ENCODE results near the gene CHRNG.

Gene CHRNG

DNA sequence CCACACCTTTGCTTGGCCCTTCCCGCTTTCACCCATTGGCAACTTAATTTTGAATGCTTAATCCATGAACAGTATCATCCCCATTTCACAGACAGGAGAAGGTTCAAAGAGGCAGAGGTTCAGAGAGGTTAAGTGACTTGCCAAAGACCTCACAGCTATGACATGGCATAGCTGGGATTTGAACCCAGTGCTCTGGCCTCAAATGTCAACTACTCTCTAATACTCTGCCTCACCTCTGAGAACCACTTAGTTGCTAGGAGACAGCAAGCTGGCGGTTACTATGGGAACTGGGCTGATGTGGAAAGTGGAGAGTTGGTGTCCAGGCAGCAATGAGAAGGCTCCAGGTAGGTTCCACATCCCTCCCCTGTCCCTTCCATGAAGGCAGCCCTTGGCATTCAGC is 35.1 kb upstream of the CHRNG start:
- H3K27ac ChIP-seq = no peak overlapping the region
- DNase-seq (ENCODE audit: low read depth, low spot score) = no peak

DNA sequence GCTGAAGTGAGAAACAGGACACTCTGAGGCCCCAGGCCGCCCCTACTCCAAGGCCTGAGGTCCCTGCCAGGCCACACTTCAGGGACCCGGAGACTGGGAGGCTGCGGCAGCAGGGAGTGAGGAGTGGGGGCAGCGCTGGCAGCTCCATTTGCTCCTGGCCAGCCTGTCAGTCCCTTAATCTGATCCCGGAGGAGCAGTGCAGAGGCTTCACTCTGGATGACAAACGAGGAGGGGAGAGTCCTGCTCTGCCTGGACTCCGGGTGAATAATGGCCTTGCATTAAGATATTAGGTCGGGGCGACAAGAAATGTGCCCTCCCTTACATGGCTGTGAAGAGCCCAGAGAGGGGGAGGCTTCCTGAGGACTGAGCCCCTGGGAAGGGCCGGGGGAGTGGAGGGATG is 33.6 kb upstream of the CHRNG start:
- DNase-seq (ENCODE audit: low read depth, low spot score) = no peak
- no peak overlapping the region for H3K27ac ChIP-seq

DNA sequence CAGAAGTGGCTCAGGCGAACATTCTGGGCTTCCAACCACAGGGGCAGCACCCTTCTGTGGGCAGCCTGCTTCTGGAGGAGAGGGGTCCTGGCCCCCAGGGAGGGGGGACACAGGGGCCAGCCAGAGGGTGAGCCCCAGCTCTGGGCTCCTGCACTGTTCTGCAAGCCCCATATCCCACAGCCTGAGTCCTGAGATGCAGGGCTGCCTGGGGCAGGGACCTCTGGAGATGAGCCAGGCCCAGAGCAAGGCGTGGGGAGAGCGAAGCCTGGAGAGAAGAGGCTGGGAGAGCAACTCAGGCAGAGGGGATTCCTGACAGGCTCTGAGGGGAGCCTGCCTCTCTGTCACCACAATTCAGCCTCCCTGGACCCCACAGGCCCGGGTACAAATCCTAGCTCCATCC is 32.8 kb upstream of the CHRNG start:
- no peak overlapping the region for H3K27ac ChIP-seq
- no peak for DNase-seq (ENCODE audit: low read depth, low spot score)

DNA sequence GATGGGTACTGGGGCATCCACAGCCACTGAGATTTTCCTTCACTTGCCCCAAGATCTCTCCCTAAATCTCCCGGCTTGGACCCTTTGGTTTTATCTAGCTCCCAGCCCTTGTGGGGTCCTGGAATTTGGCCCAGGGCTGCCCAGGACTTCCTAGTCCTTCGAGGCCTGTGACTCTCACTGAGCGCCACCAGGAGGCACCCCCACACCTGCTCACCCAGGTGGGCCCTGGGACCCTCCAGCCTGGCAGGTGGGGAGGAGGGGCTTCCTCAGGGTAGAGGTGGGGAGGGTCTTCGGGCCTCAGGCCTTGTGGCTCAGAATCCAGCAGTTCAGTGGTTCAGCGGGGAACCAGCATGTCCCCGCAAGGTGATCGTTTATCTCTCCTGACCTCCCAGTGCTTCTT is 31.2 kb upstream of the CHRNG start:
- DNase-seq (ENCODE audit: low read depth, low spot score) = no peak
- H3K27ac ChIP-seq = no peak overlapping the region

DNA sequence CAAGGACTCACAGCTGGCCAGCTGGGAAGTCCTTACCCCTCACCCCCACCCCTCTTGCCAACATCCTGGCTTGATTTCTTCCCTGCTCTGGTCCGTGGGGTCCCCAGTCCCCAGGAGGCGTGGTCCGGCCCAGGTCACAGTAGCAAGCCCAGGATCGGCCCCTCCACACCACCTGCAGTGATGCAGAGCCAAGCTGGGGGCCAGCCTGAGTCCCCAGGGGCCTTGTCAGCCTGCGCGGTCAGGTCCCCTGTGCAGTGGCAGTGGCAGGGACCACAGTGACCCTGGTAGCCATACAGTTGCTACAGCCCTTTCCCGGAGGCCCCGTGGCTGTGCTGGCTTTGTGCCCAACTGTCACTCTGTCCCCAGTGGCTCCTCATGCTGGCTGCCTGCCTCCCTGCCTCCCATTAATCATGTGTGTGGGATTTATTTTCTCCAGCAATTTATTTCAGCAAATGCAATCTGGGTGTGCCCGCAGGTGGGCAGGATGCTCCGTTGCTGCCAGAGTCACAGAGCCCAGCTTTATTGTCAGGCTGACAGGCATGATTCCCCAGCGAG is 28.1 kb upstream of the CHRNG start:
- no peak overlapping the region for H3K27ac ChIP-seq
- no peak for DNase-seq (ENCODE audit: low read depth, low spot score)

DNA sequence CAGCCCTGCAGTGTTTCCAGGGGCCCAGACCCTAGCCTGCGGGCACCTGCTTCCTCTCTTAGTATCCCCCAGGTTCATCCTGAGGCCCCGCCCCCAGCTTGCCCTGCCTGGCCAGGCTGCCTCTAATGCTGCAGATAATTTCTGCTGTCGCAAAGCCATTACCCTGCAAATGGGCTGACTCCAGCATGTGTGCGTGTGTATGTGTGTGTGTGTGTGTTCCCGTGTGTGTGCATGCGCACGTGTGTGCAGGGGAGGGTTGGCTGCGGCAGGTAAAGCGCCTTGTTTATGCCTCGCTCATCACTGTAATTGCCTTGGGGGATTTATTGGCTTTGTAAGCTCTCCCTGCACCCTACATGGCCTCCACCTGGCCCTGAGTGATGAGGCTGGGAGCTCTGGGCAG is 26.9 kb upstream of the CHRNG start:
- H3K27ac ChIP-seq = no peak overlapping the region
- DNase-seq (ENCODE audit: low read depth, low spot score) = no peak

DNA sequence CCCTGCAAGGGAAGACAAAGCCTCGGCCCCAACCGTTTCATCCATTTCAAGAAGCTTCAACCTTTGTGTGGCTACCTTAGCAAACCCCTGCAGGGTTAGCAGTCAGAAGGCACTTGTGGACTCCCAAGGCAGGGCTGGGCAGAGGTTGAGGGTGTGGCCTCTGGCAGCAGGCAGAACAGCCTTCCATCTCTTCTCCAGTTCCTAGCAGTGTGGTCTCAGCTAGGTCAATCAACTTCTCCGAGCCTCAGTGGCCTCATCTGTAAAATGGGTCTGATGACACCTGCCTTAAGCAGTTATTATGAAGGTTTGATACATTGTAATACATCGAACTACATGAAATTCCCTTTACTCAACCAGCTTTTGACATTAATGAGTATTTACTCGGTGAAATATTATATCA is 26.1 kb upstream of the CHRNG start:
- DNase-seq (ENCODE audit: low read depth, low spot score) = no peak
- H3K27ac ChIP-seq = no peak overlapping the region

DNA sequence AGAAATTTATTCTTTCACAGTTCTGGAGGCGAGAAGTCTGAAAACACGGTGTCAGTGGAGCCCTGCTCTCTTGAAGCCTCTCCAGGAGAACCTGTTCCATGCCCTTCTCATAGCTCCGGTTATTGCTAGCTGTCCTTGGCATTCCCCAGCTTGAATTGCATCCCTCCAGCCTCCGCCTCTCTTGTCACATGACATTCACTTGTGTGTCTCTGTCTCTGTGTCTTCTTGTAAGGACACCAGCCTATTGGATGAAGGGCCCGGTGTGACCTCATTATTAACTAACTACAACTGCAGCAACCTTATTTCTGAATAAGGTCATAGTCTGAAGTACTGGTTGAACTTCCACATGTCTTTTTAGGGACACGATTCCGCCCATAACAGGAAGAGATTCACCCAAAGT is 23.9 kb upstream of the CHRNG start:
- H3K27ac ChIP-seq = no peak overlapping the region

DNA sequence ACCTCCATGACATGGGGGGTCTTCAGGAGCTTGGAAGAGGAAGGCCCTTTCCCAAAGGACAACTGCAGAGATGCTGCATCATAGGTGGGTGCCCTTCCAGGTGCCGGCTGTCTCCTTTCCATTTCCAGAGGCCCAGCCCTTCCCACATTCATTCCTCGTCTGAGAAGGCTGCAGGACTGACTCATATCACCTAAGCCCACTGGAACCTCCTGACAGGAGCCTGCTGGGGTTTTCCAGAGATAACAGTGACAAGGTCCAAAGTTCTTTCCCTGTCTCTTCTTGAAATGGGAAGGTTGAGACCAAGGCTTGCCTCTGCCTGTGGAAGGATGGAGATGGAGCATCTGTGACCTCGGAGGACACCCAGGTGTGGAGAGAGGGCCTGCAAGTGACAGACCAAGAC is 22.9 kb upstream of the CHRNG start:
- no peak overlapping the region for H3K27ac ChIP-seq
- DNase-seq (ENCODE audit: low read depth, low spot score) = no peak

More for the DNA sequence above, 23.9 kb upstream of the CHRNG start:
- no peak for DNase-seq (ENCODE audit: low read depth, low spot score)

DNA sequence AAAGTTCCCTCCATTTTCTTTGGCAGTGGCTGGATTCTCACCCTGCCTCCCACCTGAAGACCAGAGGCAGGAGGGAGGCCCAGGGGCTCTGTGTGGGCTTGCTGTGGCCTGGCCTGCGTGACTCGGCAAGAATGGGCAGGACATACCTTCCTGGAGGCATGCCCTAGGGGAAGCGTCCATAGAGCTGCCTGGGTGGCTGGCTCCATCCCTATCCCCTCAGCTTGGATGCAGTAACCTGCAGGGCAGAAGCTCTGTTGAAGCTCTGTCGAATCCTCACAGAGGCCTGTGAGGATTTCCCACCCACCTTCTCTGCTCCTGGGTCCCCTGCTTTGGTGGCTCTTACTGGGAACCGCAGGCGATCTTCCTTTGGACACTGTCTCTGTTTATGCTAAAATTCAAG is 20.6 kb upstream of the CHRNG start:
- no peak for DNase-seq (ENCODE audit: low read depth, low spot score)

DNA sequence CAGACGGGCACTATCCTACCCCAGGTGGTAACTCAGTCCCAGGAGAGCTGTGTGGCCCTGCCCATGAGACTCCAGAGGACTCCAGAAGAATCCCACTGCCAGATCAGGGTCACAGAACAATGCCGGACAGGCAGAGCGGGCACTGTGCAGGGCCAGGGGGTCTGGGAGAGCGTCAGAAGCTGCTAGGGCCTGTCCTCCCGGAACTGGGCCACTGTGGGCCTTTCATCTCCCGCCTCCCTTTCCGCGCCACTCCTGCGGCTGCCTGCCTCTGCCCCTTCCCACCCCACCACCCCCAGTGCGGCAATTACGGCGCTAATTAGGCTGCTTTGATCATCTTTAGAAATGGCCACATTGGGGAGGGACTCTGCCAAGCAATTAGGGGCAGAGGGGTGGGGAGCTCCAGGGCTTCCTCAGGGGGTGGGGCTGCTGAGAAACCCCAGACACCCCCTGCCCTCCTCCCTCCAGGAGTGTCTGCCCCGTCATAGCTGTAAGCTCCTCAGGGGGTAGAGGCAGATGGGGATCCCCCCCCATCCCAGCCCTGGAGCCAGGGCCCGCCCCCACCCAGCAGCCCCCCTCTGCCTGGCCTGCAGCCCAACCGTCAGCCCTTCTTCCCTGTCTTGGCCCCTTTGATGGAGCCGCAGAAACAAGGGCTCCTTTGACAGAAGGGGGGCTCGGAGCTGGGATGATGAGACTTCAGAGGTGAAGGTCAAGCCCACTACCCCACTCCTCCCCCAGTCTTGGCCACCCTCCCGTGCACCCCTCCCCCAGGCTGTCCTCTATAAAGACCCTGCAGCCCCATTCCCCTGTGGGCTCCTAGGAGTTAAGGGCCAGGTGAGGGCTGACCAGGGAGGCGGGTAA is 19.7 kb upstream of the CHRNG start, which contains the start of gene PRSS56:
Gene PRSS56, plus strand, starts transcription at position 808 of the 858 bp plus-strand sequence. CDS start 211 bp downstream, outside the sequence.
- DNase-seq (ENCODE audit: low read depth, low spot score) = no peak

More for the DNA sequence above, 20.6 kb upstream of the CHRNG start:
- H3K27ac ChIP-seq = no peak overlapping the region

DNA sequence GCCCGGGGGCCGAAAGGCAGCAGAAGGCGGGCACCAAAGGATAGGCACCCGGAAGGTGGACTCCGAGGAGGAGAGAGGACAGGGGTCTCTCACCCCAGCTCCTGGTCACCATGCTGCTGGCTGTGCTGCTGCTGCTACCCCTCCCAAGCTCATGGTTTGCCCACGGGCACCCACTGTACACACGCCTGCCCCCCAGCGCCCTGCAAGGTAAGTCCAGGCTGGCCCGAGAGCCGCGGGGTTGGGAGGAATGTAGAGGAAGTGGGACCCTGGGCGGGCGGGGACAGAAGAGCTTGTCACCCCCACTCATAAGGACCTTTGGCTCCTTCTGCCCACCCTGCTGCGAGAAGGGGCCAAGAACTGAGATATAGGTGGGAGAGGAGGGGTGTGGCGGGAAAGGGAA is 19.0 kb upstream of the CHRNG start:
- H3K27ac ChIP-seq = no peak overlapping the region
- no peak for DNase-seq (ENCODE audit: low read depth, low spot score)

More for the DNA sequence above, 19.7 kb upstream of the CHRNG start, which contains the start of gene PRSS56:
- no peak within 1 kb of the TSS for H3K27ac ChIP-seq

DNA sequence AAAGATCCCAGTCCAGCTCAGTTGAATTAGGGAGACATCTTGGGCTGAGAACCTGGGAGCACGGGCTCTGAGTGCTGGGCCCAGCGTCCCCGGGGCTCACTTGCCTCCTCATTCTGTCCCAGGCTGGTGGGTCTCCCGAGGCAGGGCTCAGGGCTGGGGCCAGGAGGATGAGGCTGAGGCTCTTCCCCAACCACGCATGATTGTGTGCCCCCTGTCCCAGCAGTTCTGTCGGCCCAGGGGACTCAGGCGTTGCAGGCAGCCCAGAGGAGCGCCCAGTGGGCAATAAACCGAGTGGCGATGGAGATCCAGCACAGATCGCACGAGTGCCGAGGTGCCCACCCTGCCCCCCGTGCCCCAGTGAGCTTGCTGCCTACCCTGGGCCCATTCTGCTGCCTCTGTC is 18.4 kb upstream of the CHRNG start:
- DNase-seq (ENCODE audit: low read depth, low spot score) = no peak
- no peak overlapping the region for H3K27ac ChIP-seq

DNA sequence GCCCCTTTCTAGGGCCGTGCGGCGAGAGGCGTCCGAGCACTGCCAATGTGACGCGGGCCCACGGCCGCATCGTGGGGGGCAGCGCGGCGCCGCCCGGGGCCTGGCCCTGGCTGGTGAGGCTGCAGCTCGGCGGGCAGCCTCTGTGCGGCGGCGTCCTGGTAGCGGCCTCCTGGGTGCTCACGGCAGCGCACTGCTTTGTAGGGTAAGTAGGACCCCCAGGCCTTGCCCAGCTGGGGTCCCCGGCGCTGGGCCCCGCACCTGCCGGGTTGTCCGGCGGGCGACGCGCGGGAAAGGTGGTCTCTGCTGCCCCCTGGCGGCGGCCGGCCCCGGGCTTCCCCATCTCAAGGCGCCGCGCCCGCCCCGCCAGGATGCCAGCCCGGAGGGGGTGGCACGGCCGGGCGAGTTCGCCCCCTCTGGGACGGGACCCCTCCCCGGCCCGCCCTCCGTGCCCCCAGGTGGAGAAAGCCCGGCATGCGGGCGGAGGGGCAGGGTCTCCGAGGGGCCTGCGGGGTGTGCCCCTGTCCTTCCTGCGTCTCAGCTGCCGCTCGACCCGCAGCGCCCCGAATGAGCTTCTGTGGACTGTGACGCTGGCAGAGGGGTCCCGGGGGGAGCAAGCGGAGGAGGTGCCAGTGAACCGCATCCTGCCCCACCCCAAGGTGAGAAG is 17.4 kb upstream of the CHRNG start:
- DNase-seq (ENCODE audit: low read depth, low spot score) = no peak
- H3K27ac ChIP-seq = no peak overlapping the region

DNA sequence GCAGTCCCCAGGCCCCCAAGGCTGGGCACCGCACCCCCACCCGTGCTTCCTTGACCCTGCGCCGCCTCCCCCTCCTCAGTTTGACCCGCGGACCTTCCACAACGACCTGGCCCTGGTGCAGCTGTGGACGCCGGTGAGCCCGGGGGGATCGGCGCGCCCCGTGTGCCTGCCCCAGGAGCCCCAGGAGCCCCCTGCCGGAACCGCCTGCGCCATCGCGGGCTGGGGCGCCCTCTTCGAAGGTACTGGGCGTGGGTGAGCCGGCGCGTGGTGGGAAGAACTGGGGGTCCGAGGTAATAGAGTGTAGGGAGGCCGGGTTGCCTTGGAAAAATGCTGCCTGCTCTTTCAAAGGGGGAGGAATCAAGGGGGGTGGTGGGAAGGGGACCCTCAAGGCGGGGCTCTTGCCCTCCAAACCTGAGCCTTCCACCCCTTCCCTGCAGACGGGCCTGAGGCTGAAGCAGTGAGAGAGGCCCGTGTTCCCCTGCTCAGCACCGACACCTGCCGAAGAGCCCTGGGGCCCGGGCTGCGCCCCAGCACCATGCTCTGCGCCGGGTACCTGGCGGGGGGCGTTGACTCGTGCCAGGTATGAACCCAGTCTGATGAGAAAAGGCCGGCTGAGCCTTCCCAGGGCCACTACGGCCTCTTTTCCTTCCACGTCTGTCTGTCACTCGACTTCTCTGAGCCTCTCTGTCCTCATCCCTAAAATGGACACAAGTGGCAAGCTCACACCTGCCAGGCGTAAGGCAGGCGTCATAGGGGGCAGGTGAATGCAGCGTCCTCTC is 16.7 kb upstream of the CHRNG start:
- no peak overlapping the region for H3K27ac ChIP-seq
- DNase-seq (ENCODE audit: low read depth, low spot score) = no peak

DNA sequence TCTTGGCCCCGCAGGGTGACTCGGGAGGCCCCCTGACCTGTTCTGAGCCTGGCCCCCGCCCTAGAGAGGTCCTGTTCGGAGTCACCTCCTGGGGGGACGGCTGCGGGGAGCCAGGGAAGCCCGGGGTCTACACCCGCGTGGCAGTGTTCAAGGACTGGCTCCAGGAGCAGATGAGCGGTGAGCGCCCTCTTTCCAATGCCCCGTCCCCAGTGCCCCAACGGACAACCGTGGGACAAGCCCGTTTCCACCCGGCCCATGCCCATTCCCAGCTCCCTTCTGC is 16.1 kb upstream of the CHRNG start:
- DNase-seq (ENCODE audit: low read depth, low spot score) = no peak
- no peak overlapping the region for H3K27ac ChIP-seq

DNA sequence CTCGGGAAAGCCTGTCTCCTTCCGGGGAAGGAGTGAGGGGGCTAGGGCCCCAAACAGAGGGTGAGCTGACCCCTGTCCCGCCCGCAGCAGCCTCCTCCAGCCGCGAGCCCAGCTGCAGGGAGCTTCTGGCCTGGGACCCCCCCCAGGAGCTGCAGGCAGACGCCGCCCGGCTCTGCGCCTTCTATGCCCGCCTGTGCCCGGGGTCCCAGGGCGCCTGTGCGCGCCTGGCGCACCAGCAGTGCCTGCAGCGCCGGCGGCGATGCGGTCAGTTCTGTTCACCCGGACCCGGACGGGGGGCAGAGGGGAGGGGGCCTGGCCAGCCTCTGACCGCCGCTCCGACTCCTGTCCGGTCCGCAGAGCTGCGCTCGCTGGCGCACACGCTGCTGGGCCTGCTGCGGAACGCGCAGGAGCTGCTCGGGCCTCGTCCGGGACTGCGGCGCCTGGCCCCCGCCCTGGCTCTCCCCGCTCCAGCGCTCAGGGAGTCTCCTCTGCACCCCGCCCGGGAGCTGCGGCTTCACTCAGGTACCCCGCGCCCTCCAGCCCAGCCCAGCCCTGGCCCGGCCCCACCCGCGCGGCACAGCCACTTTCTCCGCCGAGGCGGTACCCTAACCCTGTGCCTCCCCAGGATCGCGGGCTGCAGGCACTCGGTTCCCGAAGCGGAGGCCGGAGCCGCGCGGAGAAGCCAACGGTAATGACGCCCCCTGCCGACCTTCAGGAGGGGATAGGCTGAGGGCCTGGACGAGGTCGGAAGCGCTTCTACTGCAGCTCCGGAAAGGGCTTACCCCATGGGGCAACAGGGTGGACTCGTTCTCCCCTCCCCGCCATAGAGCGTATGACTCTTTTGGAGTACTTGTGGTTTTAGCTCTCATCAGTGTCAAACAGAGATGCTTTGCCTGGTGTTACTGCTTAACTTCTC is 15.6 kb upstream of the CHRNG start:
- DNase-seq (ENCODE audit: low read depth, low spot score) = no peak
- no peak overlapping the region for H3K27ac ChIP-seq

DNA sequence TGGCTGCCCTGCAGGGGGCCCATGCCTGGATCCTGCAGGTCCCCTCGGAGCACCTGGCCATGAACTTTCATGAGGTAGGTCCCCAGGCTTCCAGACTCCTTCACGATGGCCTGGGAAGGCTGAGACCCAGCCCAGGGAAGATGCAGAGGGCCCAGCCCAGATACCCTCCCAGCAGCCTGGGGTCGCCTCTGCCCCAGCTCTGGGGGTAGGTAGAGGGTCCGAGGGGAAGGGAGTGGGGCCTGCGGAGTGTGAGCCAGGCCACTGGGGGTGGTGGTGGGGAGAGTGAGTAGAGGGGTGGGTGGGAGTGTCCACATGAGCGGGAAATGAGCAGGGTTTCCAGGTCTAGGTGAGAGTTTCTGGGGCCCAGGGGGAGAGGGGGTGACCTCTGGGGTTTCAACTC is 14.7 kb upstream of the CHRNG start:
- no peak overlapping the region for H3K27ac ChIP-seq
- no peak for DNase-seq (ENCODE audit: low read depth, low spot score)

DNA sequence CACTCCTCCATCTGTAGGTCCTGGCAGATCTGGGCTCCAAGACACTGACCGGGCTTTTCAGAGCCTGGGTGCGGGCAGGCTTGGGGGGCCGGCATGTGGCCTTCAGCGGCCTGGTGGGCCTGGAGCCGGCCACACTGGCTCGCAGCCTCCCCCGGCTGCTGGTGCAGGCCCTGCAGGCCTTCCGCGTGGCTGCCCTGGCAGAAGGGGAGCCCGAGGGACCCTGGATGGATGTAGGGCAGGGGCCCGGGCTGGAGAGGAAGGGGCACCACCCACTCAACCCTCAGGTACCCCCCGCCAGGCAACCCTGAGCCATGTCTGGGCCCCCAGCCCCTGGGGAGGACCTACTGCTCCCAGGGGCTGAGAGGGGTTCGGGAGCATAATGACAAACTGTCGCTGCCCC is 14.3 kb upstream of the CHRNG start:
- H3K27ac ChIP-seq = no peak overlapping the region
- no peak for DNase-seq (ENCODE audit: low read depth, low spot score)
